H9 (cell line): ENCODE results near the gene USP26. TPM values are rescaled to one million over a fixed set of nuclear protein-coding genes. Genes with fewer than 3 reads are reported as not detected.
"Not testable (repeated sequence)": the region's sequence is repeated elsewhere in the genome, so short reads cannot be mapped to it uniquely, and the experiment has no call there.

Source experiments
- DNase-seq: peaks from one replicate; pipeline ENCODE4 v3.0.0-alpha.2; 2017
- H2AFZ ChIP-seq: one replicate; pipeline ENCODE4 v1.6.1; 2013; ENCODE audit warnings: mild to moderate bottlenecking, low read length, control low read depth, moderate library complexity
- H2AK5ac ChIP-seq: 2 replicates; pipeline ENCODE4 v1.6.1; 2013; ENCODE audit warnings: low read length, control low read depth, mixed read lengths; ENCODE audit not compliant: insufficient read length
- H2BK120ac ChIP-seq: one replicate; pipeline ENCODE4 v1.6.1; 2013; ENCODE audit warnings: low read depth, mild to moderate bottlenecking, low read length, control low read depth, inconsistent platforms; ENCODE audit not compliant: poor library complexity, severe bottlenecking
- H2BK12ac ChIP-seq: 2 replicates; pipeline ENCODE4 v1.6.1; 2013; ENCODE audit warnings: low read length, control low read depth, mixed read lengths, low read depth; ENCODE audit not compliant: insufficient read length
- H2BK15ac ChIP-seq: 2 replicates; pipeline ENCODE4 v1.6.1; 2013; ENCODE audit warnings: low read depth, low read length, control low read depth
- H2BK20ac ChIP-seq: one replicate; pipeline ENCODE4 v1.6.1; 2013; ENCODE audit warnings: low read depth, mild to moderate bottlenecking, low read length, control low read depth, inconsistent platforms; ENCODE audit not compliant: poor library complexity, severe bottlenecking
- H2BK5ac ChIP-seq: 2 replicates; pipeline ENCODE4 v1.6.1; 2013; ENCODE audit warnings: low read length, control low read depth, mixed read lengths; ENCODE audit not compliant: insufficient read length
- H3K14ac ChIP-seq: 2 replicates; pipeline ENCODE4 v1.6.1; 2013; ENCODE audit warnings: low read length, control low read depth; ENCODE audit not compliant: insufficient read depth
- H3K18ac ChIP-seq: 2 replicates; pipeline ENCODE4 v1.6.1; 2013; ENCODE audit warnings: low read depth, mild to moderate bottlenecking, mixed read lengths, low read length, control low read depth; ENCODE audit not compliant: insufficient read length
- H3K23ac ChIP-seq: 2 replicates; pipeline ENCODE4 v1.6.1; 2013; ENCODE audit warnings: low read length, control low read depth, mixed read lengths, low read depth; ENCODE audit not compliant: insufficient read length
- H3K23me2 ChIP-seq: 2 replicates; pipeline ENCODE4 v1.6.1; 2013; ENCODE audit warnings: low read depth, mild to moderate bottlenecking, mixed read lengths, low read length, control low read depth; ENCODE audit not compliant: insufficient read length, poor library complexity, severe bottlenecking
- H3K27ac ChIP-seq: 2 replicates; pipeline ENCODE4 v1.5.1; 2013; ENCODE audit warnings: low read length, control low read depth, mixed read lengths, low read depth; ENCODE audit not compliant: insufficient read length
- H3K27me3 ChIP-seq: 2 replicates; pipeline ENCODE4 v1.6.1; 2013; ENCODE audit warnings: low read length, control low read depth, inconsistent platforms; ENCODE audit not compliant: insufficient read depth
- H3K4ac ChIP-seq: 2 replicates; pipeline ENCODE4 v1.6.1; 2013; ENCODE audit warnings: low read depth, mild to moderate bottlenecking, control low read depth, inconsistent platforms, low read length, moderate library complexity
- H3K4me1 ChIP-seq: 2 replicates; pipeline ENCODE4 v1.6.1; 2013; ENCODE audit warnings: low read length, control low read depth, inconsistent platforms; ENCODE audit not compliant: insufficient read depth
- H3K4me2 ChIP-seq: 2 replicates; pipeline ENCODE4 v1.6.1; 2013; ENCODE audit warnings: low read length, control low read depth, mixed read lengths; ENCODE audit not compliant: insufficient read length, insufficient read depth
- H3K56ac ChIP-seq: 2 replicates; pipeline ENCODE4 v1.6.1; 2013; ENCODE audit warnings: low read depth, mild to moderate bottlenecking, mixed read lengths, low read length, control low read depth; ENCODE audit not compliant: insufficient read length
- H3K79me1 ChIP-seq: 2 replicates; pipeline ENCODE4 v1.6.1; 2013; ENCODE audit warnings: low read depth, mild to moderate bottlenecking, moderate library complexity, low read length, control low read depth, inconsistent platforms; ENCODE audit not compliant: insufficient read depth, poor library complexity, severe bottlenecking
- H3K79me2 ChIP-seq: 2 replicates; pipeline ENCODE4 v1.6.1; 2013; ENCODE audit warnings: low read length, control low read depth, inconsistent platforms; ENCODE audit not compliant: insufficient read depth
- H3K9ac ChIP-seq: 2 replicates; pipeline ENCODE4 v1.6.1; 2013; ENCODE audit warnings: low read length, control low read depth, mixed read lengths; ENCODE audit not compliant: insufficient read length; ENCODE audit errors: extremely low read depth
- H3K9me3 ChIP-seq: one replicate; pipeline ENCODE4 v1.6.1; 2013; ENCODE audit warnings: low read depth, low read length, inconsistent platforms; ENCODE audit not compliant: control insufficient read depth
- H3T11ph ChIP-seq: one replicate; pipeline ENCODE4 v1.6.1; 2013; ENCODE audit warnings: mild to moderate bottlenecking, low read length, control low read depth, inconsistent platforms
- H4K20me1 ChIP-seq: one replicate; pipeline ENCODE4 v1.6.1; 2013; ENCODE audit not compliant: control insufficient read depth, insufficient read length, insufficient read depth
- H4K5ac ChIP-seq: 2 replicates; pipeline ENCODE4 v1.6.1; 2013; ENCODE audit warnings: low read depth, mild to moderate bottlenecking, mixed read lengths, low read length, control low read depth; ENCODE audit not compliant: insufficient read length
- H4K8ac ChIP-seq: replicated peaks from 2 replicates; pipeline ENCODE4 v1.6.1; 2013; ENCODE audit warnings: low read length, control low read depth, mixed read lengths, low read depth; ENCODE audit not compliant: insufficient read length
- H4K91ac ChIP-seq: 2 replicates; pipeline ENCODE4 v1.6.1; 2013; ENCODE audit warnings: low read depth, mild to moderate bottlenecking, moderate library complexity, mixed read lengths, low read length, control low read depth; ENCODE audit not compliant: insufficient read length
- H3K27ac Mint-ChIP-seq, 3 experiments: 2 replicates in 2 of 3; 3 replicates in 1 of 3; pipeline ENCODE4 v1.8.0; 2020 to 2021; ENCODE audit warnings: mixed read lengths in 3 of 3, mild to moderate bottlenecking in 1 of 3, moderate library complexity in 1 of 3
- H3K27me3 Mint-ChIP-seq: 2 replicates; pipeline ENCODE4 v1.8.0; 2021; ENCODE audit warnings: low read depth, mild to moderate bottlenecking, moderate library complexity, mixed read lengths
- H3K36me3 Mint-ChIP-seq, 3 experiments: 2 replicates in 2 of 3; 3 replicates in 1 of 3; pipeline ENCODE4 v1.8.0; 2020 to 2021; ENCODE audit warnings: low read depth in 3 of 3, mixed read lengths in 3 of 3; ENCODE audit not compliant: insufficient read depth in 1 of 3
- H3K4me1 Mint-ChIP-seq, 2 experiments: 2 replicates each; pipeline ENCODE4 v1.8.0; 2020; ENCODE audit warnings: mixed read lengths in 2 of 2
- H3K4me3 Mint-ChIP-seq, 2 experiments: 2 replicates in 1 of 2; 3 replicates in 1 of 2; pipeline ENCODE4 v1.8.0; 2020 to 2021; ENCODE audit warnings: mild to moderate bottlenecking in 2 of 2, mixed read lengths in 2 of 2, moderate library complexity in 1 of 2
- H3K9me3 Mint-ChIP-seq, 2 experiments: 2 replicates in 1 of 2; 3 replicates in 1 of 2; pipeline ENCODE4 v1.8.0; 2020; ENCODE audit warnings: mild to moderate bottlenecking in 2 of 2, mixed read lengths in 2 of 2, moderate library complexity in 1 of 2
- WGBS: extraction: QIAGEN DNeasy Blood & Tissue Kit; methylation state at CpG from one replicate; pipeline ENCODE4 v1.1.7; 2013; ENCODE audit warnings: missing lambda C conversion rate, low lambda C conversion rate, mixed read lengths; ENCODE audit not compliant: insufficient read length; ENCODE audit errors: extremely low coverage; 5-methylcytosine and 5-hydroxymethylcytosine counted together
- total RNA-seq: library from RNA; stranded (reverse); gene quantifications from 2 replicates; pipeline ENCODE4 v1.2.1, GENCODE V29; 2021
- TF ChIP-seq, protein P1 (sequence below): fragments of 200-600 bp; sonication (generic); conservative IDR thresholded peaks from 3 replicates; pipeline ENCODE4 v1.8.0; 2021; ENCODE audit warnings: antibody characterized with exemption, mild to moderate bottlenecking

Gene USP26
- total RNA-seq, 1 experiment from 2014 or later, result not detected

- TF ChIP-seq, protein P1, sequence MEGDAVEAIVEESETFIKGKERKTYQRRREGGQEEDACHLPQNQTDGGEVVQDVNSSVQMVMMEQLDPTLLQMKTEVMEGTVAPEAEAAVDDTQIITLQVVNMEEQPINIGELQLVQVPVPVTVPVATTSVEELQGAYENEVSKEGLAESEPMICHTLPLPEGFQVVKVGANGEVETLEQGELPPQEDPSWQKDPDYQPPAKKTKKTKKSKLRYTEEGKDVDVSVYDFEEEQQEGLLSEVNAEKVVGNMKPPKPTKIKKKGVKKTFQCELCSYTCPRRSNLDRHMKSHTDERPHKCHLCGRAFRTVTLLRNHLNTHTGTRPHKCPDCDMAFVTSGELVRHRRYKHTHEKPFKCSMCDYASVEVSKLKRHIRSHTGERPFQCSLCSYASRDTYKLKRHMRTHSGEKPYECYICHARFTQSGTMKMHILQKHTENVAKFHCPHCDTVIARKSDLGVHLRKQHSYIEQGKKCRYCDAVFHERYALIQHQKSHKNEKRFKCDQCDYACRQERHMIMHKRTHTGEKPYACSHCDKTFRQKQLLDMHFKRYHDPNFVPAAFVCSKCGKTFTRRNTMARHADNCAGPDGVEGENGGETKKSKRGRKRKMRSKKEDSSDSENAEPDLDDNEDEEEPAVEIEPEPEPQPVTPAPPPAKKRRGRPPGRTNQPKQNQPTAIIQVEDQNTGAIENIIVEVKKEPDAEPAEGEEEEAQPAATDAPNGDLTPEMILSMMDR, result no peak
- no CpG with 5 or more reads among the region's 3 CpGs for WGBS
- Histone ChIP-seq H3K79me1 (no peaks in the 10 kb centered on the region), H3K23me2 (no peaks in the 10 kb centered on the region), H3K23ac (no peak overlapping the region), H2AK5ac (no peak overlapping the region), H3K79me2 (no peaks in the 10 kb centered on the region), H3K9ac (no peak overlapping the region), H3K9me3 (no peaks in the 10 kb centered on the region), H2BK120ac (no peak overlapping the region), H2BK5ac (no peak overlapping the region), H3K4me2 (no peak overlapping the region), H3K14ac (no peak overlapping the region), H3K18ac (no peak overlapping the region), H3K4ac (no peak overlapping the region), H4K91ac (no peak overlapping the region), H2BK15ac (no peak overlapping the region), H2BK20ac (no peak overlapping the region), H3K27me3 (no peaks in the 10 kb centered on the region), H4K20me1 (no peaks in the 10 kb centered on the region), H4K5ac (no peak overlapping the region), H3K27ac (no peak overlapping the region), H2BK12ac (no peak overlapping the region), H3T11ph (no peak overlapping the region), H3K56ac (no peak overlapping the region), H3K4me1 (no peaks in the 10 kb centered on the region), H4K8ac (no peak overlapping the region), H2AFZ (no peak overlapping the region)
- Mint-ChIP-seq H3K27me3 (peaks cover 4% of the 10 kb centered on the region), H3K9me3 (peaks cover 0 to 4% of the 10 kb centered on the region in 2 experiments; a peak in 2 of 5 replicates), H3K36me3 (peaks cover 0 to 6% (median 0%) of the 10 kb centered on the region in 3 experiments; a peak in 2 of 7 replicates), H3K4me3 (no peak overlapping the region), H3K27ac (no peak overlapping the region), H3K4me1 (no peaks in the 10 kb centered on the region)
- no peak for DNase-seq
Measured at GRCh38 chrX:133081990-133082389, 14.9 kb downstream of the USP26 start.

GRCh38 chrX:133077856-133078255 is 19.1 kb downstream of the USP26 start:
- not testable (repeated sequence) for H4K8ac ChIP-seq, H2AK5ac ChIP-seq, H3K79me2 ChIP-seq, H3K9me3 ChIP-seq, H3K4me3 Mint-ChIP-seq, H2BK5ac ChIP-seq, H3K4ac ChIP-seq, H3K14ac ChIP-seq, H2AFZ ChIP-seq, H3K23me2 ChIP-seq, H3K36me3 Mint-ChIP-seq, H3K4me2 ChIP-seq, H4K5ac ChIP-seq, H2BK120ac ChIP-seq, H3K4me1 Mint-ChIP-seq, H3K79me1 ChIP-seq, DNase-seq, H3K9ac ChIP-seq, H3K27ac ChIP-seq, H3K56ac ChIP-seq, H2BK12ac ChIP-seq, H3K27ac Mint-ChIP-seq, H3K27me3 Mint-ChIP-seq, H3K4me1 ChIP-seq, H2BK20ac ChIP-seq, H4K20me1 ChIP-seq, H3K18ac ChIP-seq, H3K9me3 Mint-ChIP-seq, H3K27me3 ChIP-seq, H3T11ph ChIP-seq, H3K23ac ChIP-seq, H2BK15ac ChIP-seq, H4K91ac ChIP-seq
- WGBS, result no CpG with 5 or more reads among the region's 4 CpGs
